ENCODE data around the gene RMDN2.

RMDN2 gene

DNA sequence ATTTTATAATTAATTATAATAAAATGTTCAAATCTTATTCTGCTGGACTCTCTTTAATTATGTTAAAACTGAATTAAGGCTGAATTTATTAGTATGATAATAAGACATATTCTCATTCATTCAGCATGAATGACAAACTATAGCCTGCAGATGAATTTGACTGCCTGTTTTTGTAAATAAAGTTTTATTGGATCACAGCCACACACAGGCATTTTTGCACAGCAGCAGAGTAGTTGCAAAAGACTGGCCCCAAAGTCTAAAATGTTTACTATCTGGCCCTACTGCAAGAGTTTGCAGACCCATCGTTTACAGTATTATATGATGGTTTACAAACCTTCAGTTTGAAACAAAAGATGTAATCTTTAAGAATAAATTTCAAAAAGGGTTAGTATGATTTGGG lies 58.6 kb downstream of the RMDN2 start:
- TF ChIP-seq, protein P1, sequence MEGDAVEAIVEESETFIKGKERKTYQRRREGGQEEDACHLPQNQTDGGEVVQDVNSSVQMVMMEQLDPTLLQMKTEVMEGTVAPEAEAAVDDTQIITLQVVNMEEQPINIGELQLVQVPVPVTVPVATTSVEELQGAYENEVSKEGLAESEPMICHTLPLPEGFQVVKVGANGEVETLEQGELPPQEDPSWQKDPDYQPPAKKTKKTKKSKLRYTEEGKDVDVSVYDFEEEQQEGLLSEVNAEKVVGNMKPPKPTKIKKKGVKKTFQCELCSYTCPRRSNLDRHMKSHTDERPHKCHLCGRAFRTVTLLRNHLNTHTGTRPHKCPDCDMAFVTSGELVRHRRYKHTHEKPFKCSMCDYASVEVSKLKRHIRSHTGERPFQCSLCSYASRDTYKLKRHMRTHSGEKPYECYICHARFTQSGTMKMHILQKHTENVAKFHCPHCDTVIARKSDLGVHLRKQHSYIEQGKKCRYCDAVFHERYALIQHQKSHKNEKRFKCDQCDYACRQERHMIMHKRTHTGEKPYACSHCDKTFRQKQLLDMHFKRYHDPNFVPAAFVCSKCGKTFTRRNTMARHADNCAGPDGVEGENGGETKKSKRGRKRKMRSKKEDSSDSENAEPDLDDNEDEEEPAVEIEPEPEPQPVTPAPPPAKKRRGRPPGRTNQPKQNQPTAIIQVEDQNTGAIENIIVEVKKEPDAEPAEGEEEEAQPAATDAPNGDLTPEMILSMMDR (IDR thresholded peaks at IDR 0.05; ENCODE audit: unreplicated experiment in 3 of 3) = no peak
- peaks cover 7% of the 10 kb centered on the region for H3K9me3 Mint-ChIP-seq
- H3K4me1 Mint-ChIP-seq = peaks cover 12% of the 10 kb centered on the region
- peaks cover 5% of the 10 kb centered on the region for H3K36me3 Mint-ChIP-seq (ENCODE audit: low read depth)
- H3K27me3 Mint-ChIP-seq (ENCODE audit: low read depth) = no peaks in the 10 kb centered on the region
- no peak overlapping the region for H3K27ac Mint-ChIP-seq
- H3K4me3 Mint-ChIP-seq = no peak overlapping the region

DNA sequence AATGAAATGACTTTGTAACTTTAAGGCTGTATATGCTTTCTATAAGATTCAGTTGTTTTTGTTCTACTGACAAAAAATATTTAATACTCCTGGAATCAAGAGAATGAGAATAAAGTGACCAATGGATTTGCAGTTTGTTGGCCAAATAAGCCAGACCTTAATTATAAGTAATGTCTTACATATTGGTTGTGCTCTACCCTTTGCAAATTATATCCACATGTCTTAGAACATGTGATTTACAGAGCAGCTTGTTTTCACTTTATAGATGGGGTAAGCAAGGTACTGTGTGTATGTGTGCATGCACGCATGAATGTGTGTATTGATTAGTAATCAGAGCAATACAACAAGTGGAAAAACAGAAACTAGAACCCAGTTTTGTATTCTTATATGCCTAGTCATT lies 59.1 kb downstream of the RMDN2 start:
- Mint-ChIP-seq H3K27me3 (ENCODE audit: low read depth) (no peaks in the 10 kb centered on the region), H3K4me3 (no peak overlapping the region), H3K9me3 (peaks cover 7% of the 10 kb centered on the region), H3K36me3 (ENCODE audit: low read depth) (peaks cover 5% of the 10 kb centered on the region), H3K4me1 (peaks cover 12% of the 10 kb centered on the region), H3K27ac (peak overlapping the region in 1 of 3 experiments; percentile 5)
- TF ChIP-seq, protein P1 (IDR thresholded peaks at IDR 0.05; ENCODE audit: unreplicated experiment in 3 of 3) = no peak

DNA sequence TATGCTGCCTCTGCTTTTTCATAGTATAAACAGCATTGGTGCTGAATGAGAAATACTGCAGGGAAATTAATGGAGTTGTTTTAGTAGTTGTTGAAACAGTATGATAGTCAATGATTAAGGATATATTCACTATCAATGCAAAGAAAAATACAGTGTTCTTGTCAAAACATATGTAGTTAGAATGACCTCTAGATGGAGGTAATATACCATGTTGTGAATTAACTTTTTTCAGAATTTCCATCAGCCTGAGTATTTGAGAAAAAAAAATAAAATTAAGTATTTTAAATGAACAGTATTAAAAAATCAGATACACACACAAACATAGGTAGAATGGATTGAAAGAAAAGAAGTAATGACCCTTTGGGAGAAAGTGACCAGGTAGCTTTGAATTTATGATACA lies 59.5 kb downstream of the RMDN2 start:
- no peak overlapping the region for H3K4me3 Mint-ChIP-seq
- H3K4me1 Mint-ChIP-seq = peaks cover 12% of the 10 kb centered on the region
- H3K9me3 Mint-ChIP-seq = peaks cover 7% of the 10 kb centered on the region
- peaks cover 5% of the 10 kb centered on the region for H3K36me3 Mint-ChIP-seq (ENCODE audit: low read depth)
- TF ChIP-seq, protein P1 (IDR thresholded peaks at IDR 0.05; ENCODE audit: unreplicated experiment in 3 of 3) = peak; percentile 33 to 57 (median 35)
- peak overlapping the region in 1 of 3 experiments; percentile 5 for H3K27ac Mint-ChIP-seq
- H3K27me3 Mint-ChIP-seq (ENCODE audit: low read depth) = no peaks in the 10 kb centered on the region

DNA sequence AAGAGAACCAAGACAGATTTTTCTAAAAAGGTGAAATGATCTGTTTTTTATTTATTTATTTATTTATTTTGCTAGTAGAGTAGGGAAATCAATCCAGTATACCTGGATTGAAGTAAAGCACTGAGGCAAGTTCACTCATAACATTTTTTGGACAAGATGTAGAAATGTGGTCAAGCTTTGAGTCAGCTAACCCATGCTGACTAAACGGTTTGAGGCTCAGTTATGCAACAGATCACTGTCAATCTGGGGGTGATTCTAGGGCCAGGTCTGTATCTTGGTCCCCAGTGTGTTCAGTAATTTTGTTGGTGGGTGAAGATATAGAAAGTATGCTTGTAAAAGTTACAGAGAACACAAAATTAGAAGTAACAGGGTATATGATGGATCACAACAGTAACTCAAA lies 60.2 kb downstream of the RMDN2 start:
- peaks cover 12% of the 10 kb centered on the region for H3K4me1 Mint-ChIP-seq
- no peaks in the 10 kb centered on the region for H3K27me3 Mint-ChIP-seq (ENCODE audit: low read depth)
- H3K9me3 Mint-ChIP-seq = peaks cover 7% of the 10 kb centered on the region
- H3K4me3 Mint-ChIP-seq = no peak overlapping the region
- peaks cover 5% of the 10 kb centered on the region for H3K36me3 Mint-ChIP-seq (ENCODE audit: low read depth)
- TF ChIP-seq, protein P1 (IDR thresholded peaks at IDR 0.05; ENCODE audit: unreplicated experiment in 3 of 3) = no peak
- H3K27ac Mint-ChIP-seq = no peak overlapping the region

DNA sequence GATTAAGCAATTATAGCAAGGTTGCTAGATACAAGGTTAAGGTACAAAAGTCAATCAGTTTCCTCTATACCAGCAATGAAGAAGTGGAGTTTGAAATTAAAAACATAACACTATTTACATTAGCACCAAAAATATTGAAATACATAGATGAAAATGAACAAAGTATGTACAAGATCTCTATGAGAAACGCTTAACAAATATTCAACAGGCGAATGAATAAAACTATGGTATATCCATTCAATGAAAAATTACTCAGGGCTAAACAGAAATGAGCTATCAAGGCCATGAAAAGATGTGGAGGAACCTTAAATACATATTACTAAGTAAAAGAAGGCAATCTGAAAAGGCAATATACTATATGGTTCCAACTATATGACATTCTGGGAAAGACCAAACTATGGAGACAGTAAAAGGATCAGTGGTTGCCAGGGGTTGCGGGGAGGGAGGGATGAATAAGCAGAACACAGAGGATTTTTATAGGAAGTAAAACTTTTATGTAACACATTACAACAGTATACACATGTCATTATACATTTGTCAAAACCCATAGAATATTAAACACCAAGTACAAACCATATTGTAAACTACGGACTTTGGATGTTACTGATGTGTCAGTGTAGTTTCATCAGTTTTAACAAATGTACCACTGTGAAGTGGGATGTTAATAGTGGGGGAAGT lies 62.1 kb downstream of the RMDN2 start:
- Mint-ChIP-seq H3K27me3 (ENCODE audit: low read depth) (no peaks in the 10 kb centered on the region), H3K4me3 (no peak overlapping the region), H3K27ac (no peak overlapping the region), H3K9me3 (peaks cover 7% of the 10 kb centered on the region), H3K36me3 (ENCODE audit: low read depth) (peaks cover 5% of the 10 kb centered on the region), H3K4me1 (peaks cover 10% of the 10 kb centered on the region)
- TF ChIP-seq, protein P1 (IDR thresholded peaks at IDR 0.05; ENCODE audit: unreplicated experiment in 3 of 3) = no peak

DNA sequence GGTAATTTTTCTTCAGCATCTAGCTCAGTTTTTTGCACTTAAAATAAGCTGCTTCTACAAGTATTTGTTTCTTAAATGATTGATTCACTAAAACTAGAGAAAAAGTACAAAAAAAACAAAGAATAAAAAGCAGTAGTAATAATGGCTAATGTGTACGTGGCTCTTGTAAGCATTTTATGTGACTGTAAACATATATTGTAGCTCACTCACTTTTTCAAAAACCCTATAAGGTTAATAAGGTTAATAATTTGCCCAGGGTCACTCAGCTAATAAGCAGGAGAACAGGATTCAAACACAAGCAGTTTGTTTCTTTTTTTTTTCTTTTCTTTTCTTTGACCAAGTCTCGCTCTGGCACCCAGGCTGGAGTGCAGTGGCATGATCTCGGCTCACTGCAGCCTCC lies 67.5 kb downstream of the RMDN2 start:
- Mint-ChIP-seq H3K9me3 (no peaks in the 10 kb centered on the region), H3K27ac (peak overlapping the region; percentile 78 to 91 (median 85)), H3K27me3 (ENCODE audit: low read depth) (no peaks in the 10 kb centered on the region), H3K4me1 (peaks cover 5% of the 10 kb centered on the region), H3K36me3 (ENCODE audit: low read depth) (no peaks in the 10 kb centered on the region), H3K4me3 (peak overlapping the region in 2 of 3 experiments; percentile 10 to 63)
- TF ChIP-seq, protein P1 (IDR thresholded peaks at IDR 0.05; ENCODE audit: unreplicated experiment in 3 of 3) = no peak

Measured in nephron (organoid).